DMS153 (cell line): ENCODE results near the gene TOM1L2.

Experiments used
- DNase-seq: peaks from one replicate; lab custom pipeline; 2025; lab: John Stamatoyannopoulos, UW

TOM1L2 gene

DNA sequence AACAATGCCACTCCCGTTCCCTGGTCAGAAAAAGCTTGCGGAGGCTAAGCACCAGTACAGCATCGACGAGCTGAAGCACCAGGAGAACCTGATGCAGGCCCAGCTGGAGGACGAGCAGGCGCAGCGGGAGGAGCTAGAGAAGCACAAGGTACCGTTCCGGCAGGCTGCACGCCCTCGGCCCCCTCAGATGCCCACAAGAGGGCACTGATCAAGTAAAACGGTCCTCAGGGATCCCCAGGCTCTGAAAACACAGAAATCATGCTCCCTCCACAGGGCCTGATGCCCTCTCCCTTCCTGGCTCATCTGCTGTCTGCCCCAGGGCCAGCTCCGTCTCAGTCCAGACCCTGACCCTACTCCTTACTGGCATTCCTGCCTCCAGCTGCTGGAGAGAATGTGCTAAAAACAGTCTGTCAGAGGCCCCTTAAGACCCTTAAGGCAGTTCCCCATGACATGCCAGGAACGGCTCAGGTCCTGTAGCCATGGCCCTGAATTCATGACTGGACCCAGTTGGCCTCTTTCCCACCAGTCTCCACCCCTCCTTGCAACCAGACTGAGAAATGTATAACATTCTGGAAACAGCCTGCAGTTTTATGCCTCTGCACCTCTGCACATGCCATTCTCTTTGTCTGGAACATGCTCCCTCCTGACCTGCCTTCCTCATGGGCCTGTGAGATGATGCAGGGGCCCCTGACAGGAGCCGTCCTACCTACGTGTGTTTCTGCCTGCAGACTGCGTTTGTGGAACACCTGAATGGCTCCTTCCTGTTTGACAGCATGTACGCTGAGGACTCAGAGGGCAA lies 22.3 kb upstream of the TOM1L2 start:
- no peak for DNase-seq

DNA sequence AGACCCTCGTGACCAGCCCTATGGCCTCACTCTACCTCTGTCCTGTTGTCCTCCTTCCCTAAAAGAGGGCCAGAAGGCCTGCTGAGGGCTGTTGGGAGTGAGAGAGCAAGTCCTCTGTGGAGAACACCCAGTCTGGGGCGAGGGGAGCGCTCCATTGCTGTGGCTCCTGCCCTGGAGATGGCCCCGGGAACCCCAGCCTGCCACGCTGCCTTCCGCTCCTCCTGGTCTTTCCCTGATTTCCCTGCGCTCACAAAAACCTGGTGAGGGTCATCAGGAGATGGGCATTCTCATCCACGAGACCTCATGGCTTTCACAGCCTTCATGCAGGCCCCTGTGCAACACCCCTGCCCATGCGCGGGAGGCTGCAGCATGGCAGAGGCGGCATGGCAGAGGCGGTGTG lies 21.7 kb upstream of the TOM1L2 start:
- DNase-seq = no peak

DNA sequence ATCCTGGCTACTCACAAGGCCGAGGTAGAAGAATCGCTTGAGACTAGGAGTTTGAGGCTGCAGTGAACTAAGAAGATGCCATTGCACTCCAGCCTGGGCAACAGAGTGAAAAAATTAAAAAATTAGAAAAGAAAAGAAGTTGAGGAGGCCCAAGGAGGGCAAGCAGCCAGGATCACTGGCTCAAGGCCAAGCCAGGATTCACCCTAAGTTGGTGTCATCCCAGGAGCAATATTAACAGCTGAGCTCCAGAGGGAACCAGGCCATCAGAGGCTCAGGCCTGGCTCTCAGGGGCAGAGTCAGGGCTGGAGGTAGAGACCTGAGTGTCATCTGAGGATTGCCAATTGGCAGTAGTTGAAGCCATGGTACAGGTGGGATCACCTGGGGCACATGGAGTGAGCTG lies 21.2 kb upstream of the TOM1L2 start:
- no peak for DNase-seq

DNA sequence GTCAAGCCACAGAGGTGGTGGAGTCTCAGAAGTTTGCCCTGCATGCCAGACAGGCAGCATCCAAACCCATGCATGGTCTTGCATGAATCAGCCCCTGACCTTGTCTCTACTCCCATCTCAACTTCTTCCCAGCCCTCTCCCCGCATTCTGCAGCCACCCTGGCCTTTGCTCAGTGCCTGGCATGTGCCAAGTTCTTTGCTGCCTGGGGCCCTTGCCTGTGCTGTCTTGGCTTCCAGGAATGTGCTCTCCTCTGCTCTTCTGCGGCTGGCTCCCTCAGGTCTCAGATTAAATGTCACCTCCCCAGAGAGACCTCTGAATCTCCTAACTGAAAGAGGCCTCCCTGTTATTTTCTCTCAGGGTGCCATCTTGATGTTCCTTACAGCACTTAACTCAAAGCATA lies 18.1 kb upstream of the TOM1L2 start:
- DNase-seq = no peak

DNA sequence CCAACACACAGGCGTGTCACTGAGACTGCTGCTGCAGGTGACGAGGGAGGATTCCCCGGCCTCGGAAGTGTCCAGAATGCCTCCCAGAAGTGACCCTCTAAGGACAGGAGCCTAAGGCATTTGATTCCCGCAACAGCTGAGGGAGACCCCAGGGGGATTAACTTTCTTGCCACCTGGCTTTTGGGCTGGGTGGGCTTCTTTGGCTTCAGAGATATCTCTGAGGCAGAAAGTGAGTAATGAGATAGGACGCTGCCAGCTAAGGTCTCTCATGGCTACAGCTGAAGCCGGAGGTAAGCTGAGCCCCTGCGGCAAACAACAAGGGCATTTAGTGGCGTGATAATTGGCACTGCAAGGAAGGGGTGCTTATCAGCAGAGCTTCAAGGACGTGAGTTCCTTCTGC lies 17.4 kb upstream of the TOM1L2 start:
- DNase-seq = no peak

DNA sequence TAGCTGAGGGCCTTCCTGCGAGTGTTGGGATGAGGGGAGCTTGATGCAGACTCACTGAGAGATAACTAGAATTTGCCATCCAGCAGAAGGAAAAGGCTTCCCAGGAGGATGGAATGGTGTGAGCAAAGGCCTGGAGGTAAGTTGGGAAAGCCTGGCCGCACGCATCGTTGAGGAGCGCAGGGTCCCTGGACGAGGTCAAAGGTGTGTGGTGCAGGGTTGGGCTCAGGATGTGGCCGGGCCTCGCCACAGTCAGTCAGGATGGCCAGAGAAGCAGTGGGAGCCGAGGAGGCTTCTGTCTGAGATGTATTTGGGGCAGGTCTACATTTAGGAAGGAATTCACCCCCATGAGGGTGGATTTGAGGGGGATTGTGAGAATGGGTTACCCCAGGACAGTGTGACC lies 16.9 kb upstream of the TOM1L2 start:
- no peak for DNase-seq

DNA sequence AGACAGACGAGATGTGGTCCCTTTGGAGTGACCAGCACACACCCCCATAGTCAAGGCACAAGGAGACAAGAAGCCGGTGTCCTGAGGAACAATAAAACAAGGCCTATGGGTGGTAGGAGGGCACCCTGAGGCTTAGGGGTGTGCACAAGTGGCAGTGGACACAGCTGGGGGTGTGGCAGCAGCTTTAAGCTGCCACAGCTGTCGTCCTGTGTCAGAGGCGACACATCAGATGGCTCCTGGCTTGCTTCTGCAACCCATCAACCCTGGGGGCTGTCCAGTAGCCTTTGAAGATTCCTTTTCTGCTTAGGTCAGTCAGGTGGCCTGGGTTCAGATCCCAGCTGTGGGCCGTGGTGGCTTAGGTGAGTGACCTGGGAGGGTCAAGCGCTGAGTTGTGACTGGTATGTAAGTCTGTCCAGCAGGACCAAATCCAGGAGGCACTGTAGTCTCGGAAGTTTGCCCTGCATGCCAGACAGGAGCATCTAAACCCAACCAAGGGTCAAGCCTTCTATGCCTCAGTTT lies 16.3 kb upstream of the TOM1L2 start:
- no peak for DNase-seq

DNA sequence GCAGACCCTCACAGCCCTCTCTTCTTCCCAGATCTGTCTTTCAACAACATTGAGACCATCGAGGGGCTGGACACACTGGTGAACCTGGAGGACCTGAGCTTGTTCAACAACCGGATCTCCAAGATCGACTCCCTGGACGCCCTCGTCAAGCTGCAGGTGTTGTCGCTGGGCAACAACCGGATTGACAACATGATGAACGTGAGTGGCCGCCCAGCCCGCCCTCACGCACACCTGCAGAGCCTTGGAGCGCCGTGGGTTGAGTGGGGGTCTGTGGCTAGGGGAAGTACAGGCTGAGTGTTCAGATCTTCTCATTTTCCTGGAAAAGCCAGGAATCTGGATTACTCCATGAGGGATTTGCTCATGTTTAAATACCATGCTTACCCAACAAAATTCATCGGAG lies 15.7 kb upstream of the TOM1L2 start:
- no peak for DNase-seq

DNA sequence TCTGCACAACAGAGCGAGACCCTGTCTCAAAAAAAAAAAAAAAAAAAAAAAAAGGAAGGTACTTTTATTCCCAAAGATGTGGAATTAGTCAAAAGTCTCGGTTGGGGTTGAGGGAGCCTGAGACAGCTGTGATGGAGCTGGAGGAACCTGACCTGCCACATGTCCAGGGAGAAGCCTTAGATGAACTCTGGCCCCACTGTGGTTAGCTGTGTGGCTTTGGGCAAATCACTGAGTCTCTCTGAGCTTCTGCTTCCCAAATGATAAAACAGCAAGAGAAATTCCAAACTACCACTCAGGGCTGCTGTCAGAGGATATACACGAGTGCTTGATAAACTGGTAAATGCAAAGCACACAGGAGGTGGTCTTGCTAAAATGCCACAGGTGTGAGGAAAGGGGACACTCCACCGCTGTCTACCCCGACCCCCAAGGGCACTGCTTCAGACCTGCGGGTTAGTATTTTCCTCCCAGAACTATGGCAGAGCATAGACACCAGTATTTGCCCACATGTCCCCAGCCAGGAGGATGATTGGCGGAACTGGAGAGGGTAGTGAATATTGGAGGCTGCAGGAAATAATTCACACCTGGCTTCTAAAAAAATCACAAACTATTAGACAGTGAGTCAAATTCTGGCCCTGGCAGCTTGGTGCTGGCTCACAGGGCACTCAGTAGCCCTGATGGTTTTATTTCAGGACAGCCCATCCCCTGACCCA lies 15.1 kb upstream of the TOM1L2 start:
- DNase-seq = no peak

DNA sequence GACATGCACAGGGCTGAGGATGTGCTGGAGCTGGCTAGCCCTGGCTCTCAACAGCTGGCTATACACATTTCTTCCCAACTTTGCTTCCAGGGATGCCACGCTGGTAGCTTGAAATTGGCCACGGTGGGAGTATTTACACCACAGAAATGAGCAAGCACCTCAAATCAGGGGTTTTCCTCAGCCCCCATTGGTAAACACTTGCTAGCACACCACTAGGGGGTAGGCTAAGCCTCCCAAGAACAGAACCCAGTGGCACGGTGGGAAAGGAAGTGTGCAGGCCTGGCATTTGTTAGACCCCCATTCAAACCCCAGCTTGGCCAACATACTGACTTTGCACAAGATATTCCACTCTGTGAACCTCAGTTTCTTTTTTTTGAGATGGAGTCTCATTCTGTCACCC lies 13.4 kb upstream of the TOM1L2 start:
- DNase-seq = no peak

DNA sequence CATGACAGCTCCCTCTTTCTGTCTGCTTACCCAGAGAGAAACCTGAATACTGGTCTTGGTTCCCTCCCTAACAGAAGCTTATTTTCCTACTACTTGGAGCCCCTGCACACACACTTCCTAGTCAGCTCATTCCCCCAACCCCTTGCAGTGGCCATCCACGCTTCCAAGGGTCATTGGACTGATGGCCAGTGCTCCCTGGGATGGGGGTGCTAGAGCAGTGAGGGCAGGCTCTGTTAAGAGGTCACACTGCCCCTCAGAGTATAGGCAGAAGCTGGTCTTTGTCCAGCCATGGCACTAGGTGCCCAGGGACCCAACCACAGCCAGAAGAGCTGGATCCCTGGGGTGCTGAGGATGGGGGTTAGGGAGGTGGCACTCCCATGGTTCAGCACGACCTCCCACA lies 13.0 kb upstream of the TOM1L2 start:
- DNase-seq = no peak

DNA sequence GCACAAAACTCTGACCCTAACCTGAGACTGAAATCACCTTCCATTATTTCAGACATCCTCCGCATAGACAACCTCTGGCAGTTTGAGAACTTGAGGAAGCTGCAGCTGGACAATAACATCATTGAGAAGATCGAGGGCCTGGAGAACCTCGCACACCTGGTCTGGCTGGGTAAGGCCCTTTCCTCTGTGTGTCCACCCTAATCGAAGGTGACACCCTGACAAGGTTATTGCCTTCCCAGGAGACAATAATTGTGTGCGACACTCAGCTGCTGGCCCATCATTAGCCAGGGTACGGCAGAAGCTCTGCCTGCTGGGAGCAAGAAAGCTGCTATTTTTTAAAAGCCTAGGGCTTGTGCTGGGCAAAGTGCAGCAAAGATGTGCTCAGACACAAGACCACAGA lies 11.6 kb upstream of the TOM1L2 start:
- no peak for DNase-seq

DNA sequence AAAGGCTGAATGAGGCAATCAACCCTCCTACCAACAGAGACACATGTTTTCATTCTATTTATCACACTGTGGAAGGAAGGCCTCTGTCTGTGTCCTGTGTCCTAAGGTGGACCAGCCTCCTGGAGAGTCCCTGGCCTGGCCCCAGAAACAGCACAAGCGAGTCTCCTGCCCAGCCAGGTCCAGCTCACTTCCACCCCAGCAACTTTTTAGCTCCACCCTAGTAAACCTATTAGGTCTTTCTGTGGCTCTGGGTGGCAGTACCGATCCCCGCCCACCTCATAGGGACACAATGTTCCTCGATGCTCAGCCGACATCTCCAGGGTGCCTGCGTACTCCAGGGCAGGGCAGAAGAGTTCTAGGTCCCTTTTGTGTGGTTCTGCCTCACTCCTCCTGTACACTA lies 11.2 kb upstream of the TOM1L2 start:
- no peak for DNase-seq

DNA sequence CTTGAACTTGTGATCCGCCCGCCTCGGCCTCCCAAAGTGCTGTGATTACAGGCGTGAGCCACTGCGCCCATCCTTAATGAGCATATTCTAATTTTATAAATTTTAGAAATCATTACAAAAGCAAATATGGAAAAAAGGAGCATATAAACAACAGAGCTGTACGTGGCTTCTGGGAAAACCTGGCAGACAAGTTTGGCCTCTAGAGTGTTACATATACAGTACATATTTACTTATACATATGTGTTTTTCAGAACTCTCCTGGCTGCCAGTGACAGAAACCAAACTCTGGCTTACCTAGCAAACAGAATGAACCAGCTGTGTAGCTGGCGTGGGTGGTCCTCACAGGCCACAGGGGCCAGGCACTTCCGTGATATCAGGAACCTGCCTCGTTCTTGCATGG lies 10.6 kb upstream of the TOM1L2 start:
- DNase-seq = no peak

DNA sequence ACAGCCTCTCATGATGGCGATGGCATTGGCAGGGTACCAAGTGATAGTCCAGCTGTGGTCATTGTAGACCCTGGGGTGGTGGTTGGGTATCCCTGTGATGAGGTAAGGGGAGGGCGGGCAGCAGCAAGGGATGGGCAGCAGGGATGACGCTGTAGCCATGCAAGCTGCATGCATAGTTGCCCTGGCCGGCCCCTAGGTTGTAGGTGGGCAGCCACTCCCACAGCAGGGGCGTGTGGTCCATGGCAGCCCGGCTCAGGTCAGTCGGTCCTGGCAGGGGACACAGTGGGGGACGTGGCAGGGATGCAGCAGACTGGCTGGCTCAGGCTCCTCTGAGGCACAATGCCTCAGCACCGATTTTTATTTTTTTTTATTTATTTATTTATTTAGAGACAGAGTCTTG lies 9.1 kb upstream of the TOM1L2 start:
- no peak for DNase-seq

DNA sequence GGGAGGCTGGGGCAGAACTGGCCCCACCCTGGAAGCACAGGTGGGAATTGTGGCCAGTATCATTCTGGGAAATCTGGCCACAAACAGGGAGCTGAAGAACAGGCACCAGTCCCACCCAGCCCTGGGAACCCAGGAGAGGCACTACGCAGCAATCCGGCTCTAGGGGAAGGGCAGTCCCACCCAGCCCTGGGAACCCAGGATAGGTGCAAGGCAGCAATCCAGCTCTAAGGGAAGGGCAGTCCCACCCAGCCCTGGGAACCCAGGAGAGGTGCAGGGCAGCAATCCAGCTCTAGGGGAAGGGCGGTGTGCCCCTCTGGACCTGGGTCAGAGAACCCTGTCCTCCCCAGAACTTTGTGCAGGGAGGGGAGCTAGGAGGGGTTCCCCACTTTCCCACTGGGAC lies 7.6 kb upstream of the TOM1L2 start:
- DNase-seq = no peak

DNA sequence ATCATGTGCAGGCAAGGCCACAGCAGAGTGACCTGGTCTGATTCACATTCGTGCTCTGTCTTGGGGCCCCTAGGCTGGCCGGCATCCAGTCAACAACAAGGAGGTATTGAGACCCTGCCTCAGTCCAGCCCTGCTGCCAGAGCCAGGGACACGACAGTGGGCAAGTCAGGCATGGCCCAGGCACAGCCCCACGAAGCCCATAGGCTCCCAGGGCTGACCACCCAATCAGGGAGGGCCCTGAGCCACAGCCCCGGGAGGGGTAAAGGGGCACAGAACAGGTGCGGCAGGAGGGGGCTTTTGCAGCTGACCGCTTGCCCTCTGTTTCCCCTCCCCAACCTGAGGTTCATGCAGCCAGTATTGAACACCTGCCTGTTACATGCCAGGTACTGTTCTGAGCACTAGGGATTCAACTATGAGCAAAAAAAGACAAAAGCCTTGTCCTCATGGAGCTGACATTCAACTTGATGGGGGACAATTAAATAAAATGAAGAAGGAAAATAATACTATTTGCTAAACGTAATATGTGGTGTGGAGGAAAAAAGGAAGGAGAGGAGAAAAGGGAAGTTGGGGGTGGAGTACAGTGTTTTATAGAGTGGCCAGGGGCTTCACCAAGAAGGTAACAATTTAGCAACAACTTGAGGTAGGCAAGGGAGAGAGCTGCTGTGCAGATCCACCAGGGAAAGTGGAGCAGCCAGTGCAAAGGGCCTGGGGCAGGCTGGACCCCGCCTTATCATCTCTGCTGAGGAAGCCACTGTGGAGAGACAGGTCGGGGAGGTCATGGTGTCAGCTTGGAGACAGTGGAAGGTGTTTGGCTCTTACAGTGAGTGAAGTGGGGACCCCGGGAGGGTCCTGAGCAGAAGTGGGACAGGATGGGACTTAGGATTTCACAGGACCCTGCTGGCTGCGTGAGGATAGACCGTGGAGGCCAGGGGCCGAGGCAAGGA lies 6.6 kb upstream of the TOM1L2 start:
- no peak for DNase-seq

DNA sequence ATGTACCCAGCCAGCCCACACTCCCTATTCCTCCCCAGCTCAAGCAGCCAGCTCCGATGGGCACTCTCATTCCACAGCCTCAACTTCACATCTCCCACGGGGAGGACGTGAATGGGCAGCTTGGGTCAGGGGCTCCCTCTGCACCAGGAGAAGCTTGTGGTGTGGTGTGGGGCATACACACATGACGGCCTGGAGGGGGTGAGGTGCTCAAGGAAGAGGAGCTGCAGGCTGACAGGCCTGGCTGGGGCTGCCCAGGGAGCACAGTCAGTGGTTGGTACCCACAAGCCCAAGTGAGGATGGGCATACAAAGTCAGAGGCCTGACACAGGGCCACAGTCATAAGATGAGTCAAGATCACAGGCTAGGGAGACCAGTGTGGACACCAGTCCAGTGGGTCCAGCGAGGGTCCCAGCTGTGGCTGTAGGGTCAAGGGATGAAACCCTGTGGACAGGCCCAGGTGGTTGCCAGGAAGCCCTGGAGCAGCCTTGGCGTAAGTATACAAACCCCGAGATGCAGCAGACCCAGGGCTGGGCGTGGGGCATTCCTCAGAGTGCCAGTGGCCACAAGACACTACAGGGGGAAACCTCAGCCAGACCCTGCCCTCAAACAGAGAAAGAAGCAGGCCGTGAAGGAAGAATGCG lies 4.9 kb upstream of the TOM1L2 start:
- no peak for DNase-seq

DNA sequence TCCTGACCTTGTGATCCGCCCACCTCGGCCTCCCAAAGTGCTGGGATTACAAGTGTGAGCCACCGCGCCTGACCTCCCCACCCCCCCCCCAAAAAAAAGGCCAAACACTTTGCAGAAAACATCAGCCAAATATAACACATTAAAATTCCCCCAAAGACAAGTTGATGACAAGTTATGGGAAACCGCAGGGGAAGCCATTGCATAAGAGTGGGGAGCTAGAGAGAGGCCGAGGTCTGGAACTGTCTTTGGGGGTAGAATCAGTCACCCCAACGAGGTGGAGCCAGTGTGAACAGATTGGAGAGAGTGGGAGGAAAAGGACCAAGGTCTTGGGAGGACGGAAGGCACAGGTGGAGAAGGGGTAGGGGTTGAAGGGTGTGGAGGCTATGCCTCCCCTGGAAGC lies 3.2 kb upstream of the TOM1L2 start:
- DNase-seq = no peak

DNA sequence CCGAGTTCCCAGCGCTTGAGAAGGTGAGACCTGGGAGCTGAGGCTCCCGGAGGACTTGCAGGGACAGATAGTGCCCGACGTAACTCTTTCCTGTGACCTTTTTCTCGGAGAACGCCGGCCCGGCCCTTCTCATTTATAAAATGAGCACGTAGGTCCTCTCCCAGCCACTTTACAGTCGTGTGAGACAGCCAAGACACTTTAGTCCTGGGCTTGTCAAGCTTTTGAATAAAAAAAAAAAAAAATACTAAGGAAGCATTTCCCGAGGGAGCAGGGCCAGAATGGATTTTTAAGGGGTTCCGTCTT lies 703 bp upstream of the TOM1L2 start:
- DNase-seq = no peak

DNA sequence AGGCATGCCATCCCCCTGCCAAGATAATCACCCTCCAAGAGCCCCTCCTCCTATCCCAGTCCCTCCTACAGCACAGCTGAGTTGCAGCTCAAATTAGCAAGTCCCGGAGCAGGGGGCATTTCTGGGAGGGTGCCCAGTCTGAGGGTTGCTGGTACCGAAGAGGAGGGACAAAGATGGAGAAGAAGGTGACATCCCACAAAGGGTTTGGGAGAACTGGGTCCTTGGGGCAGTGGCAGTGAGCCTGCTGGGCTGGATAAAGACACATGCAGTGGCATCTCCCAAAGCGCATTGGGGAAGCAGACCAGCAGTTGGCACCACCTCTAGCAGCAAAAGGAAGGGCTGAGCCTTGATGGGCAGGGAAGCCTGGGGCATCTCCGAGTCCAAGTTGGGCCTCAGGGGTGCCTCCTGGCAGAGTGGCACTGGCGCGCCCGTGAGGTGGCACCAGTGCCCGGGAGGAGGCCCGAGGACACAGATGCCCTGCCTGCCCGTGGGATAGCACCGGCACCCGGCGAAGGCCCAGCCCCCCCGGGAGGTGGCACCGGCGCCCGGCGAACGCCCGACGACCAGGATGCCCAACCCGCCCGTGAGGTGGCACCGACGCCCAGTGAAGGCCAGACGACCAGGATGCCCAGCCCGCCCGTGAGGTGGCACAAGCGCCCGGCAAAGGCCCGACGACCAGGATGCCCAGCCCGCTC lies 622 bp downstream of the TOM1L2 start:
- no peak for DNase-seq
